MM.1S (cell line): ENCODE data around the gene GIT1.

Experiments used
- DNase-seq: peaks from one replicate; pipeline ENCODE4 v3.0.0-alpha.2; 2015
- H2AFZ ChIP-seq: fragments of 300-600 bp; sonication (generic); 2 replicates; pipeline ENCODE4 v1.6.0; 2016; ENCODE audit warnings: antibody characterized with exemption, low read length
- H3F3A ChIP-seq: fragments of 300-600 bp; sonication (generic); 2 replicates; pipeline ENCODE4 v1.6.1; 2016; ENCODE audit warnings: mild to moderate bottlenecking, antibody characterized with exemption, low read length, moderate library complexity, mixed read lengths; ENCODE audit not compliant: insufficient read depth
- H3K27ac ChIP-seq: fragments of 300-600 bp; sonication (generic); 2 replicates; pipeline ENCODE4 v1.5.1; 2016; ENCODE audit warnings: mild to moderate bottlenecking, low read length
- H3K27me3 ChIP-seq: fragments of 300-600 bp; sonication (generic); replicated peaks from 2 replicates; pipeline ENCODE4 v1.6.0; 2016; ENCODE audit warnings: low read length; ENCODE audit not compliant: insufficient read depth
- H3K36me3 ChIP-seq: fragments of 300-600 bp; sonication (generic); replicated peaks from 2 replicates; pipeline ENCODE4 v1.6.1; 2016; ENCODE audit warnings: mild to moderate bottlenecking, low read length, mixed read lengths; ENCODE audit not compliant: insufficient read depth
- H3K4me1 ChIP-seq: fragments of 300-600 bp; sonication (generic); 2 replicates; pipeline ENCODE4 v1.6.1; 2016; ENCODE audit warnings: low read length, mixed read lengths
- H3K4me2 ChIP-seq: fragments of 300-600 bp; sonication (generic); 2 replicates; pipeline ENCODE4 v1.6.0; 2016; ENCODE audit warnings: low read depth, low read length
- H3K4me3 ChIP-seq: fragments of 300-600 bp; sonication (generic); 2 replicates; pipeline ENCODE4 v1.5.1; 2016; ENCODE audit warnings: low read length, mixed read lengths
- H3K79me2 ChIP-seq: fragments of 300-600 bp; sonication (generic); 2 replicates; pipeline ENCODE4 v1.6.1; 2016; ENCODE audit warnings: mixed run types, low read length, mixed read lengths
- H3K9ac ChIP-seq: fragments of 300-600 bp; sonication (generic); 2 replicates; pipeline ENCODE4 v1.6.1; 2016; ENCODE audit warnings: low read length, mixed read lengths
- H3K9me2 ChIP-seq: fragments of 300-600 bp; sonication (generic); replicated peaks from 2 replicates; pipeline ENCODE4 v1.6.1; 2016; ENCODE audit warnings: mild to moderate bottlenecking, low read length, mixed read lengths; ENCODE audit not compliant: insufficient read depth
- H3K9me3 ChIP-seq: fragments of 300-600 bp; sonication (generic); replicated peaks from 2 replicates; pipeline ENCODE4 v1.6.1; 2016; ENCODE audit warnings: mild to moderate bottlenecking, low read length, mixed read lengths; ENCODE audit not compliant: insufficient read depth
- H4K20me1 ChIP-seq: fragments of 300-600 bp; sonication (generic); 2 replicates; pipeline ENCODE4 v1.6.1; 2016; ENCODE audit warnings: mild to moderate bottlenecking, low read length, moderate library complexity, mixed read lengths; ENCODE audit not compliant: insufficient read depth
- CTCF ChIP-seq: fragments of 300-600 bp; sonication (generic); IDR thresholded peaks from 2 replicates; pipeline ENCODE4 v1.5.1; 2016; ENCODE audit warnings: antibody characterized with exemption, low read length, mixed read lengths
- EZH2 ChIP-seq: fragments of 300-600 bp; sonication (generic); optimal IDR thresholded peaks from 2 replicates; pipeline ENCODE3; 2017; ENCODE audit warnings: low read depth, mild to moderate bottlenecking, antibody characterized with exemption, low read length, mixed read lengths
- EZH2phosphoT487 ChIP-seq: fragments of 300-600 bp; sonication (generic); IDR thresholded peaks from 2 replicates; pipeline ENCODE4 v1.6.1; 2018; ENCODE audit warnings: antibody characterized with exemption, low read length

Gene GIT1

GRCh38 chr17:29589524-29590410 is at the start of gene GIT1:
Gene GIT1 (minus strand): TSS chr17:29589648. CDS start chr17:29589378, 270 bp downstream.
- H3K36me3 ChIP-seq, result no peaks in the 10 kb centered on the region
- H3K9me2 ChIP-seq, result no peaks in the 10 kb centered on the region
- peak within 1 kb of the TSS; percentile 84 for H3K4me3 ChIP-seq
- H3K9me3 ChIP-seq, result no peaks in the 10 kb centered on the region
- DNase-seq, result peak; percentile 89
- peaks cover 36% of the 10 kb centered on the region for H3K4me1 ChIP-seq
- H3F3A ChIP-seq, result peaks cover 6% of the 10 kb centered on the region; the same call in 1 of the 2 replicates
- H3K4me2 ChIP-seq, result peak within 1 kb of the TSS; percentile 99
- H3K27ac ChIP-seq, result no peak within 1 kb of the TSS; the same call in 1 of the 2 replicates
- no peaks in the 10 kb centered on the region for H3K27me3 ChIP-seq
- no peaks in the 10 kb centered on the region for H4K20me1 ChIP-seq
- H3K9ac ChIP-seq, result peak within 1 kb of the TSS; percentile 68
- H2AFZ ChIP-seq, result peak within 1 kb of the TSS; percentile 84
- peaks cover 42% of the 10 kb centered on the region for H3K79me2 ChIP-seq
- TF ChIP-seq CTCF, result no peak
- no peak for TF ChIP-seq EZH2
- TF ChIP-seq EZH2phosphoT487, result no peak

GRCh38 chr17:29633886-29634285 is 44.4 kb upstream of the GIT1 start:
- H3K36me3 ChIP-seq, result no peaks in the 10 kb centered on the region
- H3K9me2 ChIP-seq, result no peaks in the 10 kb centered on the region
- no peak overlapping the region for H3K4me3 ChIP-seq
- H3K27ac ChIP-seq, result no peak overlapping the region
- DNase-seq, result no peak
- no peaks in the 10 kb centered on the region for H4K20me1 ChIP-seq
- H3K4me1 ChIP-seq, result no peaks in the 10 kb centered on the region
- no peak overlapping the region for H3K9ac ChIP-seq
- 0 out of 2 replicates have a peak, but pooled peaks cover 1% of the 10 kb centered on the region for H3F3A ChIP-seq
- no peaks in the 10 kb centered on the region for H3K79me2 ChIP-seq
- no peak for TF ChIP-seq CTCF
- TF ChIP-seq EZH2phosphoT487, result no peak
- no peak for TF ChIP-seq EZH2
- no peaks in the 10 kb centered on the region for H3K9me3 ChIP-seq
- H3K27me3 ChIP-seq, result no peaks in the 10 kb centered on the region
- no peak overlapping the region for H2AFZ ChIP-seq
- H3K4me2 ChIP-seq, result no peak overlapping the region

- Histone ChIP-seq H3K9ac (no peak overlapping the region), H3K27ac (no peak overlapping the region), H3K4me3 (no peak overlapping the region), H3K27me3 (no peaks in the 10 kb centered on the region), H3K4me2 (no peak overlapping the region), H3K9me2 (no peaks in the 10 kb centered on the region), H4K20me1 (no peaks in the 10 kb centered on the region), H3F3A (no peaks in the 10 kb centered on the region), H3K9me3 (no peaks in the 10 kb centered on the region), H2AFZ (no peak overlapping the region), H3K4me1 (no peaks in the 10 kb centered on the region), H3K79me2 (no peaks in the 10 kb centered on the region), H3K36me3 (no peaks in the 10 kb centered on the region)
- TF ChIP-seq EZH2phosphoT487 (no peak), CTCF (no peak), EZH2 (no peak)
- DNase-seq, result no peak
These were observed 41.3 kb upstream of the GIT1 start for GRCh38 chr17:29630630-29631193.
